OCI-LY3 (cell line): ENCODE data around the gene TRIM41.

Experiments used
- H2AFZ ChIP-seq: fragments of 200-600, 300-600 bp; shearing (Covaris generic); 2 replicates; pipeline ENCODE4 v1.6.0; 2014; ENCODE audit warnings: antibody characterized with exemption, low read depth, low read length
- H3K27ac ChIP-seq: fragments of 200-600, 300-600 bp; sonication (generic); 2 replicates; pipeline ENCODE4 v1.5.1; 2014; ENCODE audit warnings: mild to moderate bottlenecking, low read length, moderate library complexity, mixed read lengths
- H3K27me3 ChIP-seq: fragments of 200-600, 300-600 bp; sonication (generic); 2 replicates; pipeline ENCODE4 v1.6.1; 2014; ENCODE audit warnings: low read depth, low read length, mixed read lengths
- H3K36me3 ChIP-seq: fragments of 200-600, 300-600 bp; sonication (generic); replicated peaks from 2 replicates; pipeline ENCODE3; 2014; ENCODE audit warnings: low read depth, low read length, mixed read lengths
- H3K4me1 ChIP-seq: fragments of 300-600, 200-600 bp; sonication (generic); 2 replicates; pipeline ENCODE4 v1.6.1; 2014; ENCODE audit warnings: low read length, mixed read lengths
- H3K4me2 ChIP-seq: fragments of 200-600, 300-600 bp; sonication (generic); 2 replicates; pipeline ENCODE4 v1.6.1; 2014; ENCODE audit warnings: low read length, mixed read lengths
- H3K4me3 ChIP-seq: fragments of 300-600, 200-600 bp; sonication (generic); 2 replicates; pipeline ENCODE4 v1.5.1; 2014; ENCODE audit warnings: antibody characterized with exemption, mild to moderate bottlenecking, low read length, moderate library complexity
- H3K79me2 ChIP-seq: fragments of 300-600, 200-600 bp; shearing (Covaris generic); 2 replicates; pipeline ENCODE4 v1.6.1; 2014; ENCODE audit warnings: mild to moderate bottlenecking, low read length, mixed read lengths
- H3K9ac ChIP-seq: fragments of 300-600, 200-600 bp; shearing (Covaris generic); 2 replicates; pipeline ENCODE4 v1.6.0; 2014; ENCODE audit warnings: mild to moderate bottlenecking, low read length, moderate library complexity
- H3K9me3 ChIP-seq: fragments of 200-600, 300-600 bp; shearing (Covaris generic); 2 replicates; pipeline ENCODE4 v1.6.1; 2014; ENCODE audit warnings: low read length, mixed read lengths; ENCODE audit not compliant: insufficient read depth
- H4K20me1 ChIP-seq: fragments of 200-600, 300-600 bp; sonication (generic); 2 replicates; pipeline ENCODE4 v1.6.1; 2016; ENCODE audit warnings: low read length, mixed read lengths; ENCODE audit not compliant: insufficient read depth
- EZH2phosphoT487 ChIP-seq: fragments of 200-600 bp; shearing (Covaris generic); IDR thresholded peaks from 2 replicates; pipeline ENCODE4 v1.6.1; 2018; ENCODE audit warnings: antibody characterized with exemption, mixed run types, low read depth
- TF ChIP-seq, protein P1 (sequence below): fragments of 200-600, 300-600 bp; sonication (generic); IDR thresholded peaks from 2 replicates; pipeline ENCODE4 v1.5.1; 2014; ENCODE audit warnings: antibody characterized with exemption, low read length, low read depth

The TRIM41 gene

DNA sequence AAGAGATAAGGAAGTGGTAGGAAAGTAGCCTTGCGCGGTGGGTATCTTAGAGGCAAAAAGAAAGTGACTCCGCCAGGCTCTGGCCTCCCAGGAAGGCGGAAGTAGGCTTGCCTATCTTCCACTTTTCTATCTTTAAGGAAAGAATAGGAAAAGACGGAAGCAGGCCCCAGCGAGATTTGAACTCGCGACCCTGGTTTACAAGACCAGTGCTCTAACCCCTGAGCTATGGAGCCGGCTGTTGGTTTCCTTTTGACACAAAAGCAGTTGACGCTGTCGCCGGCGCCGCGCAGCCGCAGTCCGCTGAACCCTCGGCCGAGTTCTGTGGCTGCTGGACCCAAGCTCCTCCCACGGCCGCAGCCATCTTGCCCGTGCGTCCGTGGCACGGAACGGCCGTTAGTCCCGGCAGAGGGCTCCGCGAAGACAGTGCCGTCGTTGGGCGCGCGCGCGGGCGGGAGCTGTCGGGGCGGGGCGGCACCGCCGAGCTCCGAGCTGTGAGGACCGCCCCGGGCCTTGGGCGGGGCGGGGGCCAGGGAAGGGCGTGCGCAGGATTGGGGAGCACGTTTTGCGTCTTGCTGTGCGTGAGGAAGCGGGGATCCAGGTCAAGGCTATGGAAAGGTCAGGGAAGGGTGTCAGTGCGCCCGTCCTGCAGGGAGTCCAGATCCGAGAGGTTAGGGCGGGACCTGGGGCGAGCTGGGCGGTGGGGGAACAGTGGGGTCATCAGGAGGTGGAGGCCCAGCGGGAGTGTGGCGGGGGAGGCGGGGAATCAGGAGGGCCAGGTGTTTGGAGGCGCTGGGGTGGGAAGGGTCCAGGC, 31.4 kb upstream of the TRIM41 start:
- peak overlapping the region; percentile 82 for H2AFZ ChIP-seq
- no peaks in the 10 kb centered on the region for H3K27me3 ChIP-seq
- H3K4me1 ChIP-seq = peaks cover 8% of the 10 kb centered on the region
- H4K20me1 ChIP-seq = no peaks in the 10 kb centered on the region
- TF ChIP-seq, protein P1, sequence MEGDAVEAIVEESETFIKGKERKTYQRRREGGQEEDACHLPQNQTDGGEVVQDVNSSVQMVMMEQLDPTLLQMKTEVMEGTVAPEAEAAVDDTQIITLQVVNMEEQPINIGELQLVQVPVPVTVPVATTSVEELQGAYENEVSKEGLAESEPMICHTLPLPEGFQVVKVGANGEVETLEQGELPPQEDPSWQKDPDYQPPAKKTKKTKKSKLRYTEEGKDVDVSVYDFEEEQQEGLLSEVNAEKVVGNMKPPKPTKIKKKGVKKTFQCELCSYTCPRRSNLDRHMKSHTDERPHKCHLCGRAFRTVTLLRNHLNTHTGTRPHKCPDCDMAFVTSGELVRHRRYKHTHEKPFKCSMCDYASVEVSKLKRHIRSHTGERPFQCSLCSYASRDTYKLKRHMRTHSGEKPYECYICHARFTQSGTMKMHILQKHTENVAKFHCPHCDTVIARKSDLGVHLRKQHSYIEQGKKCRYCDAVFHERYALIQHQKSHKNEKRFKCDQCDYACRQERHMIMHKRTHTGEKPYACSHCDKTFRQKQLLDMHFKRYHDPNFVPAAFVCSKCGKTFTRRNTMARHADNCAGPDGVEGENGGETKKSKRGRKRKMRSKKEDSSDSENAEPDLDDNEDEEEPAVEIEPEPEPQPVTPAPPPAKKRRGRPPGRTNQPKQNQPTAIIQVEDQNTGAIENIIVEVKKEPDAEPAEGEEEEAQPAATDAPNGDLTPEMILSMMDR = no peak
- no peak for TF ChIP-seq EZH2phosphoT487
- H3K36me3 ChIP-seq = no peaks in the 10 kb centered on the region
- H3K9me3 ChIP-seq = no peaks in the 10 kb centered on the region
- H3K4me3 ChIP-seq = peak overlapping the region; percentile 81
- H3K9ac ChIP-seq = peak overlapping the region; percentile 85
- peaks cover 12% of the 10 kb centered on the region for H3K79me2 ChIP-seq
- peak overlapping the region; percentile 89 for H3K4me2 ChIP-seq
- H3K27ac ChIP-seq = peak overlapping the region; percentile 70

DNA sequence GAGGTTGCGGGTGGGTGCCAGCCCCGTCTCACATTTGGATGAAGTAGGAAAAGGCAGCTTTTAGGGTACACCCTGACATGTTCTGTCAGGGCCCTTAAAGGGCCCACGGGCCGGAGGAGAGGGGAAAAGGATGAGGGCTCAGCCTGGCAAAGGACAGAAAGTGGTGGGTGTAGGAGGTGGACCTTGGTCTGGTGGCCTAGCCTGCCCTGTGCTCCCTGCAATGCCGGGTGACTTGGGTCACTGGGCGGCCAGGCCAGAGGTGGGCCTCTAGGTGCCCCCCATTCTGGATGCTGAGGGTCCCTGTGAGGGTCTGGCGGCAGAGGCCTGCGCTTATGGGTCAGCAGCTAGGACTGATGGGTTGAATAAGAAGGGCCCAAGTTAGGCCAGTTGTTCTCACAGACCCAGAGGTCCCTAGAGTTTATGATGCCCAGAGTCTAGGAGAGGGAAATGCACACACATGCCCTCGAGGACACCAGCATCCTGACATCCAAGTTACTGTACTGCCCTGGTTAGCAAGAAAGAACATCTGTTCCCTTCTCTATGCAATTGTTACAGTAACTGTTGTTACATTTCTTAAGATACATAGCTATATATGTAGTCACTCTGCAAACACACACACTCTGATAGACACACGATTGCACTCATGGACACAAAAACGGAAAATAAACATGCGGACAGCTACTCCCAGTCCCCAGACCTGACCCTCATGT, 30.6 kb upstream of the TRIM41 start:
- Histone ChIP-seq H2AFZ (0 out of 2 replicates have a peak overlapping the region, but pooled peaks have one; percentile 5), H3K27ac (peak overlapping the region; percentile 55), H3K36me3 (no peaks in the 10 kb centered on the region), H3K4me2 (peak overlapping the region; percentile 85), H4K20me1 (no peaks in the 10 kb centered on the region), H3K79me2 (peaks cover 12% of the 10 kb centered on the region), H3K4me1 (peaks cover 8% of the 10 kb centered on the region), H3K9ac (peak overlapping the region; percentile 73), H3K9me3 (no peaks in the 10 kb centered on the region), H3K4me3 (peak overlapping the region; percentile 81), H3K27me3 (no peaks in the 10 kb centered on the region)
- TF ChIP-seq, protein P1 = no peak
- TF ChIP-seq EZH2phosphoT487 = no peak

DNA sequence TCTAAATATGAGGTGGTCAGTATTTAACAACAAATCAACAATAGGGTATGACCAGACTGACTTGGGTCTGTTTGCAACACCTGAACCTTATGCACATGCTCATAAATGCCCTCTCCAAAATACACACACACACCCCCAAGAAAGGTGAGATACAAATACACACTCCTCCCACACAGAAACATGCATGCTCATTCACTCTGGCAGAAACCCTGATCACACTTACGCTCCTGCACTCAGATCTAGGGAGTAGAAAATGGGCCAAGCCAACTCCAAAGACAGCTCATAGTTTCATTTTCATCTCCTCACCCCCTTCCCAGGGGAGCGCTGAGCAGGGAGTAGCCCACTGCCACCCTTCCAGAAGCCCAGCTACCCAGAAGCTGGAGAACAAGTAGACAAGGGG, 29.4 kb upstream of the TRIM41 start:
- H3K9me3 ChIP-seq = no peaks in the 10 kb centered on the region
- no peak overlapping the region for H2AFZ ChIP-seq
- peaks cover 12% of the 10 kb centered on the region for H3K79me2 ChIP-seq
- TF ChIP-seq EZH2phosphoT487 = no peak
- TF ChIP-seq, protein P1 = no peak
- H4K20me1 ChIP-seq = no peaks in the 10 kb centered on the region
- H3K36me3 ChIP-seq = no peaks in the 10 kb centered on the region
- H3K27ac ChIP-seq = no peak overlapping the region
- no peaks in the 10 kb centered on the region for H3K27me3 ChIP-seq
- no peak overlapping the region for H3K9ac ChIP-seq
- H3K4me1 ChIP-seq = peaks cover 10% of the 10 kb centered on the region
- no peak overlapping the region for H3K4me3 ChIP-seq
- no peak overlapping the region for H3K4me2 ChIP-seq

DNA sequence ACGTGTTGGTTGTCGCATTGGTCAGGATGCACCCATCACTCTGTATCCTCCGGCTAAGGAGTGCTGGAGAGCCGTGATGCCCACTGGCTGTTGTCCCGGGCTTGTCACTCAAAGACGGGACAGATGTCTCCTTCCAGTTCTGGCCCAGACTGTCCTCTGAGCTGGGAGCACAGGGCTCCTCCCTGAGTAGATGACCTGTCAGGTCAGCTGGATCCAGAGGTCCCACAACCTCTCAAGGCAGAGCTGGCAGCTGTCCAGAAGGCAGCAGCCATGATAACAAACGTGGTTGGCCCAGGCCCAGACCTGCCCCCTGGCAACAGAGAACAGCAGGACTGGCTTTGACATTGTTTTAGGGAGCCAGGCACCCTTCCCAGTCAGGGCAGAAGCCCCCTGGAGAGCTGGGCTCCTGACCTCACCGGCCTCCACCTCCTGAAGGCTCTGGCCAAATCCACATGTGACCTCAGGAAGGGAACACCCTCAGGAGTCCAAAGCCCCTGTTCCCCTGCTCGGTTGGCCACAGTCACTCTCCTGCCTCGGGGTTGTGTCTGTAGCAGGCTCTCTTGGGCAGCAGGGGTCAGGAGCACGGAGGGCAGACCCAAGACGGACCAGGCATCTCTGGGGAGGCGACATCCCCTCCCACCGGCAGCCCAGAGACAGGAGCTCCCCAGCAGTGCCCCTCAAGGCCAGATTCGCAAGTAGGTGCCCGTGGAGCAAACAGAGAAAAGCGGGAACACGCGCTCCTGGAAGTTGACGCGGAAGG, 28.4 kb upstream of the TRIM41 start:
- Histone ChIP-seq H3K4me1 (peaks cover 20% of the 10 kb centered on the region), H3K79me2 (peaks cover 12% of the 10 kb centered on the region), H3K4me2 (no peak overlapping the region), H3K9me3 (no peaks in the 10 kb centered on the region), H4K20me1 (no peaks in the 10 kb centered on the region), H3K9ac (no peak overlapping the region), H3K36me3 (no peaks in the 10 kb centered on the region), H3K4me3 (no peak overlapping the region), H3K27ac (no peak overlapping the region), H3K27me3 (0 out of 2 replicates have a peak, but pooled peaks cover 6% of the 10 kb centered on the region), H2AFZ (no peak overlapping the region)
- TF ChIP-seq, protein P1 = no peak
- no peak for TF ChIP-seq EZH2phosphoT487
